IPS-15b (cell line): ENCODE data around the gene BRD4.

Experiments used
- H3K27me3 ChIP-seq: one replicate; pipeline ENCODE4 v1.6.1; 2013; ENCODE audit warnings: low read length; ENCODE audit not compliant: control insufficient read depth, insufficient read depth
- H3K36me3 ChIP-seq: one replicate; pipeline ENCODE4 v1.6.1; 2013; ENCODE audit warnings: low read length; ENCODE audit not compliant: control insufficient read depth, insufficient read depth
- H3K4me1 ChIP-seq: one replicate; pipeline ENCODE4 v1.6.1; 2013; ENCODE audit warnings: mild to moderate bottlenecking, low read length; ENCODE audit not compliant: control insufficient read depth, insufficient read depth
- H3K4me3 ChIP-seq: one replicate; pipeline ENCODE4 v1.5.1; 2013; ENCODE audit warnings: low read depth, low read length
- H3K9ac ChIP-seq: one replicate; pipeline ENCODE4 v1.6.1; 2013; ENCODE audit warnings: low read depth, mild to moderate bottlenecking, low read length
- H3K9me3 ChIP-seq: one replicate; pipeline ENCODE4 v1.6.1; 2013; ENCODE audit warnings: mild to moderate bottlenecking, low read length; ENCODE audit not compliant: control insufficient read depth, insufficient read depth

Gene BRD4

GRCh38 chr19:15237759-15238638, 94.3 kb downstream of the BRD4 start:
- H3K9me3 ChIP-seq = no peaks in the 10 kb centered on the region
- H3K9ac ChIP-seq = no peak overlapping the region
- no peaks in the 10 kb centered on the region for H3K4me1 ChIP-seq
- no peak overlapping the region for H3K4me3 ChIP-seq
- no peaks in the 10 kb centered on the region for H3K27me3 ChIP-seq
- H3K36me3 ChIP-seq = peaks cover 56% of the 10 kb centered on the region

- Histone ChIP-seq H3K9me3 (no peaks in the 10 kb centered on the region), H3K36me3 (peaks cover 50% of the 10 kb centered on the region), H3K9ac (no peak overlapping the region), H3K4me3 (no peak overlapping the region), H3K27me3 (no peaks in the 10 kb centered on the region), H3K4me1 (no peaks in the 10 kb centered on the region)
Measured at GRCh38 chr19:15236886-15237285, 95.5 kb downstream of the BRD4 start.

GRCh38 chr19:15235781-15236180, 96.6 kb downstream of the BRD4 start:
- no peaks in the 10 kb centered on the region for H3K9me3 ChIP-seq
- peaks cover 44% of the 10 kb centered on the region for H3K36me3 ChIP-seq
- H3K4me3 ChIP-seq = no peak overlapping the region
- H3K27me3 ChIP-seq = no peaks in the 10 kb centered on the region
- no peak overlapping the region for H3K9ac ChIP-seq
- H3K4me1 ChIP-seq = no peaks in the 10 kb centered on the region

GRCh38 chr19:15234431-15235130, 97.8 kb downstream of the BRD4 start:
- H3K4me3 ChIP-seq = no peak overlapping the region
- H3K27me3 ChIP-seq = no peaks in the 10 kb centered on the region
- H3K4me1 ChIP-seq = no peaks in the 10 kb centered on the region
- peaks cover 37% of the 10 kb centered on the region for H3K36me3 ChIP-seq
- no peaks in the 10 kb centered on the region for H3K9me3 ChIP-seq
- H3K9ac ChIP-seq = no peak overlapping the region

- Histone ChIP-seq H3K4me1 (no peaks in the 10 kb centered on the region), H3K27me3 (no peaks in the 10 kb centered on the region), H3K4me3 (peak overlapping the region; percentile 79), H3K36me3 (peaks cover 16% of the 10 kb centered on the region), H3K9me3 (no peaks in the 10 kb centered on the region), H3K9ac (no peak overlapping the region)
Measured at GRCh38 chr19:15231271-15231670, 101.1 kb downstream of the BRD4 start.

GRCh38 chr19:15227261-15227660, 105.1 kb downstream of the BRD4 start:
- Histone ChIP-seq H3K27me3 (no peaks in the 10 kb centered on the region), H3K4me1 (no peaks in the 10 kb centered on the region), H3K36me3 (peaks cover 11% of the 10 kb centered on the region), H3K9me3 (no peaks in the 10 kb centered on the region), H3K4me3 (no peak overlapping the region), H3K9ac (no peak overlapping the region)

- Histone ChIP-seq H3K4me3 (no peak overlapping the region), H3K4me1 (no peaks in the 10 kb centered on the region), H3K36me3 (peaks cover 10% of the 10 kb centered on the region), H3K27me3 (no peaks in the 10 kb centered on the region), H3K9ac (no peak overlapping the region), H3K9me3 (no peaks in the 10 kb centered on the region)
Measured at GRCh38 chr19:15225760-15226159, 106.6 kb downstream of the BRD4 start.

- peak overlapping the region; percentile 82 for H3K4me3 ChIP-seq
- no peaks in the 10 kb centered on the region for H3K9me3 ChIP-seq
- no peaks in the 10 kb centered on the region for H3K27me3 ChIP-seq
- H3K36me3 ChIP-seq = peaks cover 7% of the 10 kb centered on the region
- H3K9ac ChIP-seq = no peak overlapping the region
- no peaks in the 10 kb centered on the region for H3K4me1 ChIP-seq
Measured at GRCh38 chr19:15223649-15224361, 108.5 kb downstream of the BRD4 start.

- peak overlapping the region; percentile 82 for H3K4me3 ChIP-seq
- H3K9me3 ChIP-seq = no peaks in the 10 kb centered on the region
- no peak overlapping the region for H3K9ac ChIP-seq
- H3K36me3 ChIP-seq = peaks cover 6% of the 10 kb centered on the region
- H3K4me1 ChIP-seq = no peaks in the 10 kb centered on the region
- no peaks in the 10 kb centered on the region for H3K27me3 ChIP-seq
Measured at GRCh38 chr19:15222738-15223648, 109.3 kb downstream of the BRD4 start.

GRCh38 chr19:15220833-15221232, 111.5 kb downstream of the BRD4 start:
- Histone ChIP-seq H3K9me3 (no peaks in the 10 kb centered on the region), H3K27me3 (no peaks in the 10 kb centered on the region), H3K4me3 (no peak overlapping the region), H3K9ac (no peak overlapping the region), H3K4me1 (no peaks in the 10 kb centered on the region), H3K36me3 (no peaks in the 10 kb centered on the region)

GRCh38 chr19:15218501-15218900, 113.8 kb downstream of the BRD4 start:
- Histone ChIP-seq H3K4me1 (no peaks in the 10 kb centered on the region), H3K9me3 (no peaks in the 10 kb centered on the region), H3K4me3 (no peak overlapping the region), H3K36me3 (no peaks in the 10 kb centered on the region), H3K27me3 (no peaks in the 10 kb centered on the region), H3K9ac (no peak overlapping the region)
